ENCODE data around the gene ADCY9. TPM values are rescaled to one million over a fixed set of nuclear protein-coding genes. Genes with fewer than 3 reads are reported as not detected.

The ADCY9 gene
- total and polyA plus RNA-seq, 2 donors (not counting 1 experiment from before 2014, with no cell fraction given): 1.7 to 2.1 TPM

GRCh38 chr16:4131621-4132020 is 15.4 kb upstream of the ADCY9 start:
- Histone ChIP-seq H3K4me1 (ENCODE audit: control insufficient read depth in 2 of 2, insufficient read depth in 2 of 2, low read length in 2 of 2) (no peaks in the 10 kb centered on the region), H4K20me1 (ENCODE audit: control insufficient read depth, insufficient read depth, low read length, poor library complexity, severe bottlenecking) (no peaks in the 10 kb centered on the region), H2AFZ (ENCODE audit: insufficient read depth, low read depth, low read length, poor library complexity, severe bottlenecking) (no peak overlapping the region), H3K4me2 (replicated peaks; ENCODE audit: low read depth, low read length, poor library complexity, severe bottlenecking) (no peak overlapping the region), H3K4me3 (ENCODE audit: control extremely low read depth in 1 of 5, extremely low read depth in 1 of 5, insufficient read depth in 1 of 5, low read depth in 2 of 5, low read length in 4 of 5) (no peak overlapping the region), H3K27me3 (replicated peaks in 1 of 4; ENCODE audit: control extremely low read depth in 1 of 4, control insufficient read depth in 3 of 4, insufficient read depth in 4 of 4, low read length in 3 of 4) (peaks cover 0 to 10% (median 0%) of the 10 kb centered on the region in 4 experiments), H3K27ac (ENCODE audit: low read length in 2 of 2) (no peak overlapping the region), H3K36me3 (replicated peaks in 1 of 2; ENCODE audit: control extremely low read depth in 1 of 2, control insufficient read depth in 1 of 2, extremely low read depth in 1 of 2, insufficient read depth in 2 of 2, low read length in 1 of 2) (no peaks in the 10 kb centered on the region), H3K9me3 (ENCODE audit: control extremely low read depth in 1 of 3, control insufficient read depth in 2 of 3, insufficient read depth in 1 of 3, low read length in 2 of 3) (peaks cover 0 to 10% (median 2%) of the 10 kb centered on the region in 3 donors), H3K79me2 (ENCODE audit: control insufficient read depth, insufficient read depth, low read length) (no peaks in the 10 kb centered on the region), H3K9ac (ENCODE audit: low read length) (no peak overlapping the region)
- Mint-ChIP-seq H3K27me3 (peaks cover 29% of the 10 kb centered on the region), H3K4me1 (no peaks in the 10 kb centered on the region), H3K27ac (no peak overlapping the region), H3K9me3 (ENCODE audit: insufficient read depth) (no peaks in the 10 kb centered on the region), H3K4me3 (no peak overlapping the region)
- TF ChIP-seq CTCF (IDR thresholded peaks at IDR 0.05) (no peak), EZH2 (IDR thresholded peaks at IDR 0.05; ENCODE audit: borderline replicate concordance, insufficient read depth, low read depth, low read length, poor library complexity, severe bottlenecking) (no peak)
- 74% methylated on average over 8 of the region's 13 CpGs for WGBS (ENCODE audit: insufficient coverage)
- POLR2A ChIA-PET: no interaction called here
- DNase-seq: no peak
- CTCF ChIA-PET: interaction anchor here (0.7 kb wide), 1 partner anchor 651 kb away, joined by 3 read pairs; no protein-coding TSS in a partner anchor
- intact Hi-C loops (cut with micrococcal nuclease): no loop called here
- ATAC-seq (ENCODE audit: low read depth): no peak

GRCh38 chr16:4124535-4125294 is 8.5 kb upstream of the ADCY9 start:
- H3K27ac Mint-ChIP-seq: no peak overlapping the region
- intact Hi-C loops (cut with micrococcal nuclease): no loop called here
- Histone ChIP-seq H3K79me2 (ENCODE audit: control insufficient read depth, insufficient read depth, low read length) (no peaks in the 10 kb centered on the region), H3K4me2 (replicated peaks; ENCODE audit: low read depth, low read length, poor library complexity, severe bottlenecking) (no peak overlapping the region), H2AFZ (ENCODE audit: insufficient read depth, low read depth, low read length, poor library complexity, severe bottlenecking) (no peak overlapping the region), H3K4me1 (ENCODE audit: control insufficient read depth in 2 of 2, insufficient read depth in 2 of 2, low read length in 2 of 2) (no peaks in the 10 kb centered on the region), H3K9ac (ENCODE audit: low read length) (no peak overlapping the region), H3K36me3 (replicated peaks in 1 of 2; ENCODE audit: control extremely low read depth in 1 of 2, control insufficient read depth in 1 of 2, extremely low read depth in 1 of 2, insufficient read depth in 2 of 2, low read length in 1 of 2) (no peaks in the 10 kb centered on the region), H3K27me3 (replicated peaks in 1 of 4; ENCODE audit: control extremely low read depth in 1 of 4, control insufficient read depth in 3 of 4, insufficient read depth in 4 of 4, low read length in 3 of 4) (peaks cover 0 to 8% (median 0%) of the 10 kb centered on the region in 4 experiments), H4K20me1 (ENCODE audit: control insufficient read depth, insufficient read depth, low read length, poor library complexity, severe bottlenecking) (no peaks in the 10 kb centered on the region), H3K4me3 (ENCODE audit: control extremely low read depth in 1 of 5, extremely low read depth in 1 of 5, insufficient read depth in 1 of 5, low read depth in 2 of 5, low read length in 4 of 5) (no peak overlapping the region), H3K9me3 (ENCODE audit: control extremely low read depth in 1 of 3, control insufficient read depth in 2 of 3, insufficient read depth in 1 of 3, low read length in 2 of 3) (peaks cover 0 to 4% (median 0%) of the 10 kb centered on the region in 3 donors), H3K27ac (ENCODE audit: low read length in 2 of 2) (no peak overlapping the region)
- no peak overlapping the region for H3K4me3 Mint-ChIP-seq
- POLR2A ChIA-PET: no interaction called here
- CTCF ChIA-PET: no interaction called here
- peaks cover 24% of the 10 kb centered on the region for H3K27me3 Mint-ChIP-seq
- H3K9me3 Mint-ChIP-seq (ENCODE audit: insufficient read depth): no peaks in the 10 kb centered on the region
- no peak for ATAC-seq (ENCODE audit: low read depth)
- no peak for DNase-seq
- WGBS (ENCODE audit: insufficient coverage): 91% methylated on average over 10 of the region's 12 CpGs
- H3K4me1 Mint-ChIP-seq: no peaks in the 10 kb centered on the region
- TF ChIP-seq EZH2 (IDR thresholded peaks at IDR 0.05; ENCODE audit: borderline replicate concordance, insufficient read depth, low read depth, low read length, poor library complexity, severe bottlenecking): no peak
- TF ChIP-seq CTCF (IDR thresholded peaks at IDR 0.05): no peak

All from B cell (primary cell).